ENCODE data around the gene VPS45.
A peak's percentile ranks its signal among the peaks of the same experiment; 100 is the strongest.
"Not testable (repeated sequence)": the region's sequence is repeated elsewhere in the genome, so short reads cannot be mapped to it uniquely, and the experiment has no call there.

The VPS45 gene

DNA sequence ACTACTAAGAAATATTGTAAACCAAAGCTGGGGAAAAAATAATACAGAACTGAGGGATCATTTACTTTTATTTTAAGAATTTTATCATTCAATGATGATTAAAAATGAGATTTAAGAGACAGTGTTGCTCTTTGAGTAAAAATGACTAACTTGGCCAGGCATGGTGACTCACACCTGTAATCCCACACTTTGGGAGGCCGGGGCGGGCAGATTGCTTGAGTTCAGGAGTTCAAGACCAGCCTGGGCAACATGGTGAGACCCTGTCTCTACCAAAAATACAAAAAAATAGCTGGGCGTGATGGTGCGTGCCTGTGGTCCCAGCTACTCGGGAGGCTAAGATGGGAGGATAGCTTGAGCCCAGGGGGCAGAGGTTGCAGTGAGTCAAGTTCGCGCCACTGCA, 60.3 kb downstream of the VPS45 start:
- Mint-ChIP-seq H3K27ac (peak overlapping the region; percentile 86), H3K9me3 (no peaks in the 10 kb centered on the region), H3K27me3 (no peaks in the 10 kb centered on the region), H3K36me3 (ENCODE audit: low read depth) (peaks cover 11% of the 10 kb centered on the region), H3K4me1 (ENCODE audit: low read depth) (peaks cover 18% of the 10 kb centered on the region), H3K4me3 (no peak overlapping the region)
- peak; percentile 58 for DNase-seq

DNA sequence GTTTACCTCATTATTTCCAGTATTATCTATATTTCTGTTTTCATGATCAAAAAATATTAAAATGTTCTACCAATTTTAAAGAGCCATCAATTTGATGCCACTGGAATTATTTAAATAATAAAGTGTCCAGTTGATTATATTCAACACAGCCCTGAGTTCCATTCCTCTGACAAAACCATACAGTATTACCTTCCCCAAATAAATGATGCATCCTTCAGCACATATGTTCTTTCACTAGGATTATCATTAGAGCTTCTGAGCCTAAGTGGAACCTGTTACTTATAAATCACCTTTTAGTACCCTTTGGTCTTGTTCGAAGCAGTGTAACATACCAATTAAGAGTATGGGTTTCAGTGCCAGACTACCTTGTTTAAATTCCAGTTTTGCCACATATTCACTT, 64.8 kb downstream of the VPS45 start:
- Mint-ChIP-seq H3K27me3 (no peaks in the 10 kb centered on the region), H3K9me3 (no peaks in the 10 kb centered on the region), H3K27ac (no peak overlapping the region), H3K36me3 (ENCODE audit: low read depth) (peaks cover 6% of the 10 kb centered on the region), H3K4me3 (no peak overlapping the region), H3K4me1 (ENCODE audit: low read depth) (peaks cover 11% of the 10 kb centered on the region)
- no peak for DNase-seq

DNA sequence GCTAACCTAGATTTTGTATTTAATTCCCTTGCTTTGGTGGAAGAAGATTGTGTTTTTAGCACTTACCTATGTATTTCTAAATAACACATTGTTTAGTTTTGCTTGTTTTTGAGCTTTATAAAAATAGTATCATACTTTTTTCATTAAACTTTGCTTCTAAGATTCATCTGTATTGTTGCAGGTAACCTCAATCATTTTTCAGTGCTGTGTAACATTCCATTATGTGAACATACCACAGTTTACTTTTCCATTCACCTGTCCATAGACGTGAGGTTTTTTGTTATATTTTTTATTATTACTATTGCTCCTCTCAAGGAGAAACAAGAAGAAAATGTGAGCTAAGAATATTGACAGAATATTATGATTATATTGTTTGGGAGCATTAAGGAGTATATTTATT, 67.0 kb downstream of the VPS45 start:
- Mint-ChIP-seq H3K27me3 (no peaks in the 10 kb centered on the region), H3K36me3 (ENCODE audit: low read depth) (peaks cover 3% of the 10 kb centered on the region), H3K9me3 (no peaks in the 10 kb centered on the region), H3K4me3 (no peak overlapping the region), H3K27ac (no peak overlapping the region), H3K4me1 (ENCODE audit: low read depth) (no peaks in the 10 kb centered on the region)
- no peak for DNase-seq

DNA sequence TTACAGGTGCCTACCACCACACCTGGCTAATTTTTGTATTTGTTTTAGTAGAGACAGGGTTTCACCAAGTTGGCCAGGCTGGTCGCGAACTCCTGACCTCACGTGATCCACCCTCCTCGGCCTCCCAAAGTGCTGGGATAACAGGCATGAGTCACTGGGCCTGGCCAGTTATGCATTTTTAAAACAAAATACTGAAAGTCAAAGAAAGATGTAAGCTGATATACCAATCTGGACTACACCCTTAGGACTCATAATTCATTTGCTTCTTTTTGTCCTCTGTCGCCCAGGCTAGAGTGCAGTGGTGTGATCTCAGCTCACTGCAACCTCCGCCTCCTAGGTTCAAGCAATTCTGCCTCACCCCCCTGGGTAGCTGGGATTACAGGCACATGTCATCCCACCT, 67.8 kb downstream of the VPS45 start:
- H3K9me3 Mint-ChIP-seq; DNase-seq; H3K4me3 Mint-ChIP-seq; H3K27ac Mint-ChIP-seq; H3K27me3 Mint-ChIP-seq; H3K4me1 Mint-ChIP-seq (ENCODE audit: low read depth); H3K36me3 Mint-ChIP-seq (ENCODE audit: low read depth): not testable (repeated sequence)

DNA sequence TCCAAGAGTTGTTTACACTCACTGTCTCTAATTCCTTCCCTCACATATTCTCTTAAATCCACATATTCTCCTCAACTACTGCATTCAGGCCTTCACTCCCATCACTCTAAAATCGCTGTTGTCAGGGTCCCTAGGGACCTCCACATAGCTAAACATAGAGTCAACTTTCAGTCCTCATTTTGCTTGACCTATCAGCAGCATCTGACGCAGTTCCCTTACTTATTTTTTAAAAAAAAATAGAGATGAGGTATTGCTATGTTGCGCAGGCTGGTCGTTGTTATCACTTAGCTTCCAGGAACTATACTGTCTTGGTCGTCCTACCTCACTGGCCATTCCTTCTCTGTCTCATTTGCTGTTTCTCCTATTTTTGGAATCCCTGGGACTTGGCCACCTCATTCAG, 70.5 kb downstream of the VPS45 start:
- H3K4me1 Mint-ChIP-seq (ENCODE audit: low read depth), result peaks cover 4% of the 10 kb centered on the region
- H3K4me3 Mint-ChIP-seq, result no peak overlapping the region
- no peak overlapping the region for H3K27ac Mint-ChIP-seq
- no peaks in the 10 kb centered on the region for H3K27me3 Mint-ChIP-seq
- DNase-seq, result no peak
- H3K9me3 Mint-ChIP-seq, result no peaks in the 10 kb centered on the region
- peaks cover 3% of the 10 kb centered on the region for H3K36me3 Mint-ChIP-seq (ENCODE audit: low read depth)

DNA sequence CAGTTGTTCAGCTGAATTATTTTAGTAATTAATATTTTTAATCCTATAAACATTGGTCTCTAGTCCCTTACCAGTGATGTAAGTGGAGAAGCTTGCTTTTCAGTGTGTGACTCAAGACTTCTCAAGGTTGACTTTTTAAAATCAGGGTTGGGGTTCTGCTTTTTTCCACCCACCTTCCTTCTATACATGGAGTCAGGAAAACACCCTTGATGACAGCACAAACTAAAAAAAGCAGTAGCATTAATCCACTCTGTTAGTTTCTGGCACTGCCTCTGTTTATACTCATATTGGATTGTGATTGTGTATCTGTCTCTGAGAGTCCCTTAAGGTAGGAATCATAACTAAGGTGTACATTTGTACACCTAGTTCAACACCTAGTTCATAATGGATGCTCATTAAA, 73.9 kb downstream of the VPS45 start:
- H3K36me3 Mint-ChIP-seq (ENCODE audit: low read depth), result no peaks in the 10 kb centered on the region
- no peak overlapping the region for H3K27ac Mint-ChIP-seq
- no peaks in the 10 kb centered on the region for H3K27me3 Mint-ChIP-seq
- no peaks in the 10 kb centered on the region for H3K9me3 Mint-ChIP-seq
- no peak for DNase-seq
- H3K4me3 Mint-ChIP-seq, result no peak overlapping the region
- H3K4me1 Mint-ChIP-seq (ENCODE audit: low read depth), result peaks cover 17% of the 10 kb centered on the region

DNA sequence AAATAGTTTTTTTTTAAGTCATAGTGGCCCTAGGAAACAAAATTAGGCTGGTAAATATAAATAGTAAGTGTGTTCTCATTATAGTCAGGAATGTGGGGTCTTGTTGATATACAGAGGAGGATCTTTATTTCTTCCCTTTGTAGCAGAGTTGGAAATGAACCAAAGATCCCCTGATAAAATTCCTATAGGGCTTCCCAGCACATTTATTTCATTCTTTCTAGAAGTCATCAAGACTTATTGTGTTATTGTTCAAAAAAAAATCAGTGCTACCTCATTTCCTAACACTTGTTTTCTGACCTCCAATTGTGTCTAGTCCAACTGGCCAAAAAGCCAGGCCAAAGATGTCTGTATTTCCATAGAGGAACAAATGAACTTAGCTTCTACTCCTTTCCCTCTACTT, 74.5 kb downstream of the VPS45 start:
- Mint-ChIP-seq H3K27ac (no peak overlapping the region), H3K27me3 (no peaks in the 10 kb centered on the region), H3K4me3 (no peak overlapping the region), H3K4me1 (ENCODE audit: low read depth) (peaks cover 24% of the 10 kb centered on the region), H3K9me3 (no peaks in the 10 kb centered on the region), H3K36me3 (ENCODE audit: low read depth) (no peaks in the 10 kb centered on the region)
- DNase-seq, result no peak

DNA sequence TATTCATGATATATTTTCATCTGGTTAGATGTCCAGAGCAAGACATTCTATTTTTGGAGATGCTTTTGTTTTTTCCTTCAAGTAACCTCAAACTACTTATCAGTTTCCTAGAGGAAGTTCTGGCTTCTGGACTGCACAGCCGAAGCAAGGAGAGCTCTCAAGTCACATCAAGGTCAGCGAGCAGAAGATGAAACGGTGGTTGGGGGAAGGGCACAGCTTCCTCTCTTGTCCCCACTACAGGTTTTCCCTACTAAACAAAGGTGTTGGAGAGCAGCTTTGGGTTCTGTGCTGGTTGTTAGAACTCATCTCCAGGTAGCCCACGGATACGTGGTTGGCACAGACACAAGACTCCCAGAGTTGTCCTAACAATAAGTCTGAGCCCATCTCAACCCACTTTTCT, 77.0 kb downstream of the VPS45 start:
- Mint-ChIP-seq H3K9me3 (no peaks in the 10 kb centered on the region), H3K27me3 (no peaks in the 10 kb centered on the region), H3K27ac (peak overlapping the region; percentile 38), H3K36me3 (ENCODE audit: low read depth) (no peaks in the 10 kb centered on the region), H3K4me1 (ENCODE audit: low read depth) (peaks cover 41% of the 10 kb centered on the region), H3K4me3 (no peak overlapping the region)
- no peak for DNase-seq

DNA sequence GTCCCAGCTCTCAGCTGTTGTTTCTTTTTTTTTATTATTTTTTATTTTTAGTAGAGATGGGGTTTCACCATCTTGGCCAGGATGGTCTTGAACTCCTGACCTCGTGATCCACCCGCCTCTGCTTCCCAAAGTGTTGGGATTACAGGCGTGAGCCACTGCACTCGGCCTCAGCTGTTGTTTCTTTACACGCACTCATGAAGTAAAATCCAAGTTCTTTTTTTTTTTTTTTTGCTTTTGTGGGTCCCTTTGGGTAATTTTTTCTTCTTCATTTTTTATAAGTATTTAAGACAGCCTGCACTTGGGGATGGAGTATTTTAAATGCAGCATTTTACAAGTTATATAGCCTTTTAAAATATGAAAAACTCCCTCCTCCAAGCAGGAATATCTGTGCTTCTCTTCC, 78.4 kb downstream of the VPS45 start:
- not testable (repeated sequence) for H3K27me3 Mint-ChIP-seq; H3K27ac Mint-ChIP-seq; H3K9me3 Mint-ChIP-seq; DNase-seq; H3K4me3 Mint-ChIP-seq; H3K36me3 Mint-ChIP-seq (ENCODE audit: low read depth)
- peaks cover 42% of the 10 kb centered on the region for H3K4me1 Mint-ChIP-seq (ENCODE audit: low read depth)

DNA sequence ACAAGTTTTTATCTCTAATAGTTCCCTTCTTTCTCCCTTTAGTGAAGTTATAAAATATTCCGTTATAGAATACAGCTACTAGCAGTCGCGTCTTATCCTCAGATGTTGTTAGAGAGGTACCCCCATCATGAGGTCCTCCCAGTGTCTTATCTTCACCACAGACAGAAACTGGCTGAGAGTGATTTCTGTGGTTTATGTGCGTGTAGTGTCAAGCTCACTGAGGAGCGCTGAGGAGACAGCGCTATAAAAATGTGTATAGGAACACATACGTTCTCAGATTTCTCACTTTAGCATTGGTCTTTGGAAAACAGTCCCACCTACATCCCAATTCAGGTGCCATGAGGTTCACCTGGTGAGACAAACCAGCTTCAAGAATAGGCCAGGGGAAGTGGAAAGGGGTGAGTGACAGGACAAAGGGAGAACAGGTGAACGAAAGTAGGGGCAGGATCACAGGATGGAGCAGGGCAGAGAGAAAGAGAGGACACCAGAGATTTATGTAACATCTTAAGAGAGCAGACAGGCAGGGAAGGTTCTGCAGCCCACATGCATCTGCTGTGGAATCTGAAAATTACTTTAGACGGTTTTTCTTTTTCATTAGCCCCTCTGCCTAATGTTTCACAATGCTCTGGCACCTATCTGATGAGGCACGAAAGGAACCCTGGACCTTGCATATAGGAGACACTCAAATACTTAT, 79.4 kb downstream of the VPS45 start:
- no peaks in the 10 kb centered on the region for H3K27me3 Mint-ChIP-seq
- H3K4me1 Mint-ChIP-seq (ENCODE audit: low read depth), result peaks cover 48% of the 10 kb centered on the region
- H3K4me3 Mint-ChIP-seq, result no peak overlapping the region
- DNase-seq, result no peak
- no peaks in the 10 kb centered on the region for H3K9me3 Mint-ChIP-seq
- no peak overlapping the region for H3K27ac Mint-ChIP-seq
- peaks cover 10% of the 10 kb centered on the region for H3K36me3 Mint-ChIP-seq (ENCODE audit: low read depth)

DNA sequence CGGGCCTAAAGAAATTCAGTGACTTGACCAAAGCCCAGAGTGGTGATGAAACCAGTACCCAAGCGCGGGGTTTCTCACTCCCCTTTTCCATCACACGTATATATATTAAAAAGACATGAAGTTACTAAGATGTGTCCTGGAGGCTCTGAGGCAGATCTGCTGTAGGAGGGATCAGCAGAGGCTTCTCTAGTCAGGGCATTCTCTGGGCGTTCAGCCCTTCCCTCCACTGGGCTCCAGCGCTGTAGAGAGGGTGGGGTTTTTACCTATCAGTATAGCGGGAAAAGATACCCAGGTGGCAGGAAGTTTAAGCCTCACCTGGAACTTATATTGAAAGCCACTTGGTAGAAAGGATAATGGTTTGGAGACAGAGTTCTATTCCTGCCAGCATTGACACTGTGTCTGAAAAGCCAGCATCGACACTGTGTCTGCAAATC, 81.3 kb downstream of the VPS45 start:
- Mint-ChIP-seq H3K4me1 (ENCODE audit: low read depth) (peaks cover 64% of the 10 kb centered on the region), H3K4me3 (peak overlapping the region; percentile 74), H3K36me3 (ENCODE audit: low read depth) (peaks cover 22% of the 10 kb centered on the region), H3K27me3 (no peaks in the 10 kb centered on the region), H3K9me3 (no peaks in the 10 kb centered on the region), H3K27ac (peak overlapping the region; percentile 73)
- DNase-seq, result no peak

DNA sequence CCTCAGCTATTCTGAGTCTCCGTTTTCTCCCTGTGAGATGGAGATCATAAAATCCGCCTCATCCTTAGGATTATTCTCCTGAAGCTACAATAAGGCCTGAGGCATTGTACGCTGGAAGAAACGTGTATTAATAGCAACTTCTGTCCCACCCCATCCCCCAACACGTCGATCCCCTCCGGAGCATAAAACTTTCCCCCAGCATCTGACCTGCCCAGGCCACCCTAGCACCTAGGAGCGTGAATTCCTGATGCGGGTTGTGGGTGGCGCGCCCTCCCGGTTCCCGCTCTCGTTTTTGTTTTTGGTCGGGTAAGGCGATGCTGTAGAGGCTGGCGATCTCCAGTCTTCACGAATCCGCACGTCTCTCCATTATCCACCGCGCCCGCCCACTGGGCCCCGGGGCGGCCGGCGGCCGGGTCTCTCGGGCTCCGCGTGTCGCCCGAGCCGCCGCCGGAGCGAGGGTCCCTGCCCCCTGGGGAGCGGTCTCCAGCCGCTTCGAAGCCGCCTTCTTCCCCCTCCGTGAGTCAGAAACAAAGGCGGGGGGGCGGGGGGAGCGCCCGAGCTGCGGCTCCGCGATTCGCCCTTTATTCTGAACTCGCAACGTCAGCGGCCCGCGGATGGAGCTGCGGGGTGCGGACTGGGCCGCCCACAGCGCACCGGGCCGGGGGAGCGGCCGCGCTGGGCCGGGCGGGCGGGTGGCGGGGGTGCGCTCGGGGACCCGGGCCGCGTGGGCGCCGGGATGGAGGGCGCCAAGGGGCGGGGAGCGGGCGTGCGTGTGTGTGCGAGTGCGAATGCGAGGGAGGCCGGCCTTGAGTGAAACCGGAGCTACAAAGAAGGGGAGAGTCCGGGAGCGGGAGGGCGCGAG, 81.9 kb downstream of the VPS45 start, which contains the start of gene PLEKHO1:
Gene PLEKHO1, plus strand, starts transcription at position 646 of the 862 bp plus-strand sequence. CDS start 342 bp downstream, outside the sequence.
- Mint-ChIP-seq H3K36me3 (ENCODE audit: low read depth) (peaks cover 29% of the 10 kb centered on the region), H3K27ac (peak within 1 kb of the TSS; percentile 86), H3K4me1 (ENCODE audit: low read depth) (peaks cover 66% of the 10 kb centered on the region), H3K27me3 (no peaks in the 10 kb centered on the region), H3K9me3 (no peaks in the 10 kb centered on the region), H3K4me3 (peak within 1 kb of the TSS; percentile 84)
- peak; percentile 87 for DNase-seq

DNA sequence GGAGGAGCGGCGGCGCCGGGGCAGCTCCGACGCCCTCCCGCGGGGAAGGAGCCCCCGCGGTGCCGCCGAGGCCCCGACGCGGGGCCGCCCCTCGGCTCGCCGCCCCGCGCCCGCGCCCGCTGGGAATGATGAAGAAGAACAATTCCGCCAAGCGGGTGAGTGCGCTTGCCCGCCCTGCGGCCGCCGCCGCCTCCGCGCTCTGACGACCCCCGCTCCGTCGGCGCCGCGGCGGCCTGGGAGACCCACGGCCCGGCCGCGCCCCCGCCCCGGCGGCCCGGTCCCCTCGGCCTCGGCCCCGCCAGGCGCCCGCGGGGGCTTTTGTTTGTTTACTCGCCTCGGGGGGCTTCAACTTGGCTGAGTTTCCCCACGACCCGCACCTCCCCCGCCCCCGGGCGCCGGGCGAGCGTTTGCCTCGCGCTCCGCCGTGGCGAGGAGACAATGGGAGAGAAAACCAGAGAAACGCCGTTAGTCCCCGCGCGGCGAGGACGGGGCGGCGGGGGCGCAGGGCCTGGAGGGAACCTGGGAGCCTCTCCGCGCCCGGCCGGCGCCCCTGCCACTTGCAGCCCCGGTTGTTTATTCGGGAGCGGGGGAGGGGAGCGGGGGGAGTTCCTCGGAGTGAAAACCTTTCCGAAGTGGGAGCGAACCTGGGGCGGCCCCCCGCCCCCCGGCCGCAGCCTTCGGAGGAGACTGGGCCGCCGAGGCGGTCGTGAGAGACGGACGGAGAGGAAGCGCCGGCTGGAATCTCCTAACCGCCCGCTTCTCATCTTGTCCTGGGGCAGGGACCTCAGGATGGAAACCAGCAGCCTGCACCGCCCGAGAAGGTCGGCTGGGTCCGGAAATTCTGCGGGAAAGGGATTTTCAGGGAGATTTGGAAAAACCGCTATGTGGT, 82.8 kb downstream of the VPS45 start:
- H3K27me3 Mint-ChIP-seq, result no peaks in the 10 kb centered on the region
- peak overlapping the region; percentile 86 for H3K27ac Mint-ChIP-seq
- DNase-seq, result peak; percentile 64
- no peaks in the 10 kb centered on the region for H3K9me3 Mint-ChIP-seq
- H3K36me3 Mint-ChIP-seq (ENCODE audit: low read depth), result peaks cover 38% of the 10 kb centered on the region
- H3K4me3 Mint-ChIP-seq, result peak overlapping the region; percentile 84
- peaks cover 65% of the 10 kb centered on the region for H3K4me1 Mint-ChIP-seq (ENCODE audit: low read depth)

All from activated T-cell treated with anti-CD3 and anti-CD28 coated beads, Interleukin-2, amount 50 U/mL, for 24 hours (primary cell).